HL-60 (cell line): ENCODE results near the gene RSPH3.

ENCODE experiments used
- DNase-seq, 2 experiments: peaks; one replicate each; pipeline ENCODE4 v3.0.0-alpha.2; 2010 to 2020; ENCODE audit warnings: low read depth in 1 of 2, low spot score in 1 of 2
- H3K27ac ChIP-seq: fragments of 250-450 bp; sonication (Bioruptor Pico); replicated peaks from 2 replicates; pipeline ENCODE4 v1.5.1; 2020; ENCODE audit warnings: mild to moderate bottlenecking, moderate library complexity
- H3K27me3 ChIP-seq: fragments of 250-450 bp; sonication (Bioruptor Pico); 2 replicates; pipeline ENCODE4 v1.5.1; 2021; ENCODE audit warnings: mild to moderate bottlenecking, moderate library complexity; ENCODE audit not compliant: insufficient read depth, poor library complexity, severe bottlenecking
- H3K4me3 ChIP-seq: replicated peaks from 2 replicates; pipeline ENCODE4 v1.5.1; 2011; ENCODE audit warnings: mild to moderate bottlenecking, control low read depth, low read length; ENCODE audit not compliant: insufficient read depth
- GABPA ChIP-seq: IDR thresholded peaks from 2 replicates; pipeline ENCODE4 v1.6.1; 2012; ENCODE audit warnings: low read depth
- POLR2AphosphoS5 ChIP-seq: IDR thresholded peaks from 2 replicates; pipeline ENCODE4 v1.6.1; 2012; ENCODE audit warnings: low read depth
- SPI1 ChIP-seq: IDR thresholded peaks from 2 replicates; pipeline ENCODE4 v1.6.1; 2012; ENCODE audit warnings: low read depth, mild to moderate bottlenecking, borderline replicate concordance
- TF ChIP-seq, protein P1 (sequence below): IDR thresholded peaks from 2 replicates; pipeline ENCODE4 v1.6.1; 2012; ENCODE audit warnings: low read depth; ENCODE audit not compliant: insufficient replicate concordance
- TF ChIP-seq, protein P2 (sequence below): IDR thresholded peaks from one replicate; pipeline ENCODE4 v1.5.1; 2011; ENCODE audit warnings: low read length, control low read depth, inconsistent platforms; ENCODE audit not compliant: insufficient read depth

The RSPH3 gene

GRCh38 chr6:158933079-158933595 is 66.9 kb downstream of the RSPH3 start:
- TF ChIP-seq, protein P1, sequence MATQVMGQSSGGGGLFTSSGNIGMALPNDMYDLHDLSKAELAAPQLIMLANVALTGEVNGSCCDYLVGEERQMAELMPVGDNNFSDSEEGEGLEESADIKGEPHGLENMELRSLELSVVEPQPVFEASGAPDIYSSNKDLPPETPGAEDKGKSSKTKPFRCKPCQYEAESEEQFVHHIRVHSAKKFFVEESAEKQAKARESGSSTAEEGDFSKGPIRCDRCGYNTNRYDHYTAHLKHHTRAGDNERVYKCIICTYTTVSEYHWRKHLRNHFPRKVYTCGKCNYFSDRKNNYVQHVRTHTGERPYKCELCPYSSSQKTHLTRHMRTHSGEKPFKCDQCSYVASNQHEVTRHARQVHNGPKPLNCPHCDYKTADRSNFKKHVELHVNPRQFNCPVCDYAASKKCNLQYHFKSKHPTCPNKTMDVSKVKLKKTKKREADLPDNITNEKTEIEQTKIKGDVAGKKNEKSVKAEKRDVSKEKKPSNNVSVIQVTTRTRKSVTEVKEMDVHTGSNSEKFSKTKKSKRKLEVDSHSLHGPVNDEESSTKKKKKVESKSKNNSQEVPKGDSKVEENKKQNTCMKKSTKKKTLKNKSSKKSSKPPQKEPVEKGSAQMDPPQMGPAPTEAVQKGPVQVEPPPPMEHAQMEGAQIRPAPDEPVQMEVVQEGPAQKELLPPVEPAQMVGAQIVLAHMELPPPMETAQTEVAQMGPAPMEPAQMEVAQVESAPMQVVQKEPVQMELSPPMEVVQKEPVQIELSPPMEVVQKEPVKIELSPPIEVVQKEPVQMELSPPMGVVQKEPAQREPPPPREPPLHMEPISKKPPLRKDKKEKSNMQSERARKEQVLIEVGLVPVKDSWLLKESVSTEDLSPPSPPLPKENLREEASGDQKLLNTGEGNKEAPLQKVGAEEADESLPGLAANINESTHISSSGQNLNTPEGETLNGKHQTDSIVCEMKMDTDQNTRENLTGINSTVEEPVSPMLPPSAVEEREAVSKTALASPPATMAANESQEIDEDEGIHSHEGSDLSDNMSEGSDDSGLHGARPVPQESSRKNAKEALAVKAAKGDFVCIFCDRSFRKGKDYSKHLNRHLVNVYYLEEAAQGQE = no peak
- TF ChIP-seq POLR2AphosphoS5 (no peak), SPI1 (no peak), GABPA (no peak)
- TF ChIP-seq, protein P2, sequence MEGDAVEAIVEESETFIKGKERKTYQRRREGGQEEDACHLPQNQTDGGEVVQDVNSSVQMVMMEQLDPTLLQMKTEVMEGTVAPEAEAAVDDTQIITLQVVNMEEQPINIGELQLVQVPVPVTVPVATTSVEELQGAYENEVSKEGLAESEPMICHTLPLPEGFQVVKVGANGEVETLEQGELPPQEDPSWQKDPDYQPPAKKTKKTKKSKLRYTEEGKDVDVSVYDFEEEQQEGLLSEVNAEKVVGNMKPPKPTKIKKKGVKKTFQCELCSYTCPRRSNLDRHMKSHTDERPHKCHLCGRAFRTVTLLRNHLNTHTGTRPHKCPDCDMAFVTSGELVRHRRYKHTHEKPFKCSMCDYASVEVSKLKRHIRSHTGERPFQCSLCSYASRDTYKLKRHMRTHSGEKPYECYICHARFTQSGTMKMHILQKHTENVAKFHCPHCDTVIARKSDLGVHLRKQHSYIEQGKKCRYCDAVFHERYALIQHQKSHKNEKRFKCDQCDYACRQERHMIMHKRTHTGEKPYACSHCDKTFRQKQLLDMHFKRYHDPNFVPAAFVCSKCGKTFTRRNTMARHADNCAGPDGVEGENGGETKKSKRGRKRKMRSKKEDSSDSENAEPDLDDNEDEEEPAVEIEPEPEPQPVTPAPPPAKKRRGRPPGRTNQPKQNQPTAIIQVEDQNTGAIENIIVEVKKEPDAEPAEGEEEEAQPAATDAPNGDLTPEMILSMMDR = no peak
- Histone ChIP-seq H3K4me3 (no peak overlapping the region), H3K27me3 (peaks cover 5% of the 10 kb centered on the region), H3K27ac (no peak overlapping the region)
- DNase-seq = no peak

GRCh38 chr6:158928068-158928467 is 71.9 kb downstream of the RSPH3 start:
- TF ChIP-seq POLR2AphosphoS5 = no peak
- no peak for TF ChIP-seq GABPA
- no peak for TF ChIP-seq SPI1
- TF ChIP-seq, protein P2 = no peak
- TF ChIP-seq, protein P1 = no peak
- Histone ChIP-seq H3K4me3 (no peak overlapping the region), H3K27ac (no peak overlapping the region), H3K27me3 (no peaks in the 10 kb centered on the region)
- no peak for DNase-seq

DNA sequence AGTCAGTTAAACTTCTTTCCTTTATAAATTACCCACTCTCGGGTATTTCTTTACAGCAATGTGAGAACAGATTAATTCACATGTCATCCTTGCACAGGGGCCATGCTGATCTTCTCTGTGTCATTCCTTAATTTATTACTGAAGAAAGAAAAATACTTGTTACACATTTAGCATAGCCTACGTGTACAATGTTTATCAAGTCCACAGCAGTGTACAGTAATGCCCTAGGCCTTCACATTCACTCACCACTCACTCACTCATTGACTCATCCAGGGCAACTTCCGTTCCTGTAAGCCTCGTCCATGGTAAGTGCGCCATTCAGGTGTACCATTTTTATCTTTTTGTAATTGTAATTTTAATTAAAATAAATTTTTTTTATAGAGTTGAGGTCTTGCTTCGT is 73.6 kb downstream of the RSPH3 start:
- no peak overlapping the region for H3K27ac ChIP-seq
- no peak for DNase-seq
- H3K4me3 ChIP-seq = no peak overlapping the region
- H3K27me3 ChIP-seq = no peaks in the 10 kb centered on the region
- no peak for TF ChIP-seq SPI1
- TF ChIP-seq, protein P2 = no peak
- TF ChIP-seq, protein P1 = no peak
- no peak for TF ChIP-seq POLR2AphosphoS5
- TF ChIP-seq GABPA = no peak
